ENCODE results near the gene AFG3L2. TPM values are rescaled to one million over a fixed set of nuclear protein-coding genes. Genes with fewer than 3 reads are reported as not detected.

AFG3L2 gene
- total and polyA plus RNA-seq, 9 of the 15 experiments (the other 6 are each of a cell fraction or from before 2014, with no cell fraction given) = 24.1 to 109 (median 84.0) TPM

- no peak for TF ChIP-seq ZNF23 (CRISPR knock-in tag; IDR thresholded peaks at IDR 0.05)
- no peak for TF ChIP-seq TRIM25 (IDR thresholded peaks at IDR 0.05; ENCODE audit: borderline replicate concordance)
- no peak for TF ChIP-seq ZNF282 (CRISPR knock-in tag; IDR thresholded peaks at IDR 0.05)
- no peak for TF ChIP-seq ZNF318 (IDR thresholded peaks at IDR 0.05; ENCODE audit: borderline replicate concordance in 1 of 2, low read depth in 1 of 2)
- TF ChIP-seq ZNF274 (IDR thresholded peaks at IDR 0.05; ENCODE audit: borderline replicate concordance, low read depth, low read length) = no peak
- no peak for TF ChIP-seq SUPT5H (IDR thresholded peaks at IDR 0.05)
- TF ChIP-seq NR1H2 (CRISPR knock-in tag; IDR thresholded peaks at IDR 0.05) = no peak
- TF ChIP-seq MITF (IDR thresholded peaks at IDR 0.05) = no peak
- TF ChIP-seq CREBBP (IDR thresholded peaks at IDR 0.05; ENCODE audit: low read depth, low read length) = no peak
- TF ChIP-seq ZNF311 (CRISPR knock-in tag; IDR thresholded peaks at IDR 0.05) = no peak
- TF ChIP-seq TCF7 (IDR thresholded peaks at IDR 0.05; ENCODE audit: borderline replicate concordance) = no peak
- TF ChIP-seq BDP1 (IDR thresholded peaks at IDR 0.05; ENCODE audit: insufficient read depth, insufficient read length) = no peak
Observed at GRCh38 chr18:12352188-12352587, 24.8 kb downstream of the AFG3L2 start (continued).
